HepG2 (cell line): ENCODE data around the gene MRPL20. TPM values are rescaled to one million over a fixed set of nuclear protein-coding genes. Genes with fewer than 3 reads are reported as not detected.

Experiments
- ATF1 ChIP-seq: IDR thresholded peaks from 2 replicates; pipeline ENCODE4 v1.6.1; 2016; ENCODE audit warnings: mild to moderate bottlenecking, control low read depth
- CBX2 ChIP-seq, 2 experiments: fragments of 200-600 bp in 1 of 2; sonication (generic); formaldehyde crosslinking in 1 of 2; IDR thresholded peaks; 2 replicates each; pipeline versions ENCODE4 v1.7.0 to v1.8.1; 2018 to 2022; ENCODE audit warnings: low read depth in 2 of 2, low read length in 1 of 2, mild to moderate bottlenecking in 1 of 2, missing genetic modification reagents in 1 of 2
- DNMT3B ChIP-seq: conservative IDR thresholded peaks from 2 replicates; pipeline ENCODE4 v1.6.1; 2016; ENCODE audit warnings: missing biosample characterization, control low read depth
- FOXK2 ChIP-seq: fragments of 450-650 bp; IDR thresholded peaks from 2 replicates; pipeline ENCODE4 v1.6.1; 2016
- FOXO1 ChIP-seq: sonication (generic); formaldehyde crosslinking; IDR thresholded peaks from 2 replicates; pipeline ENCODE4 v1.4.0; 2020; ENCODE audit warnings: missing genetic modification reagents
- HDAC1 ChIP-seq: sonication (generic); formaldehyde crosslinking; IDR thresholded peaks from 2 replicates; pipeline ENCODE4 v1.5.1; 2020; ENCODE audit warnings: mild to moderate bottlenecking, missing genetic modification reagents
- JUN ChIP-seq: sonication (generic); formaldehyde crosslinking; IDR thresholded peaks from 2 replicates; pipeline ENCODE4 v1.4.0; 2020; ENCODE audit warnings: mild to moderate bottlenecking, missing genetic modification reagents
- KDM5A ChIP-seq: fragments of 200-600 bp; sonication (generic); IDR thresholded peaks from 2 replicates; pipeline ENCODE4 v1.7.0; 2018; ENCODE audit warnings: antibody characterized with exemption, mild to moderate bottlenecking, low read length, borderline replicate concordance
- KLF11 ChIP-seq: IDR thresholded peaks from 2 replicates; pipeline ENCODE4 v1.6.1; 2016; ENCODE audit warnings: missing compliant biosample characterization
- MBD4 ChIP-seq: IDR thresholded peaks from 2 replicates; pipeline ENCODE4 v1.6.1; 2012; ENCODE audit warnings: low read length, inconsistent platforms, borderline replicate concordance
- MTA1 ChIP-seq: sonication (generic); formaldehyde crosslinking; IDR thresholded peaks from 2 replicates; pipeline ENCODE4 v1.4.0; 2020; ENCODE audit warnings: missing genetic modification reagents, mild to moderate bottlenecking, borderline replicate concordance
- NFYC ChIP-seq: IDR thresholded peaks from 2 replicates; pipeline ENCODE4 v1.6.1; 2016; ENCODE audit warnings: missing genetic modification reagents, missing compliant biosample characterization
- SRSF9 ChIP-seq: fragments of 200-400 bp; formaldehyde crosslinking; IDR thresholded peaks from 2 replicates; pipeline ENCODE4 v1.6.1; 2018; ENCODE audit warnings: borderline replicate concordance, mild to moderate bottlenecking, low read depth, low read length; ENCODE audit not compliant: insufficient read depth, poor library complexity, severe bottlenecking
- ZBTB44 ChIP-seq: sonication (generic); formaldehyde crosslinking; IDR thresholded peaks from 2 replicates; pipeline ENCODE4 v1.4.0; 2020; ENCODE audit warnings: missing genetic modification reagents
- ZNF280B ChIP-seq: sonication (generic); formaldehyde crosslinking; IDR thresholded peaks from 2 replicates; pipeline ENCODE4 v1.5.0; 2020; ENCODE audit warnings: missing genetic modification reagents, mild to moderate bottlenecking, borderline replicate concordance
- ZNF484 ChIP-seq: sonication (generic); formaldehyde crosslinking; IDR thresholded peaks from 2 replicates; pipeline ENCODE4 v1.5.1; 2020; ENCODE audit warnings: mild to moderate bottlenecking, low read depth, missing genetic modification reagents, borderline replicate concordance
- ZNF749 ChIP-seq: sonication (generic); formaldehyde crosslinking; IDR thresholded peaks from 2 replicates; pipeline ENCODE4 v1.8.0; 2022; ENCODE audit warnings: mild to moderate bottlenecking, missing genetic modification reagents, moderate library complexity, borderline replicate concordance
- ZNF879 ChIP-seq: sonication (generic); formaldehyde crosslinking; IDR thresholded peaks from 2 replicates; pipeline ENCODE4 v1.8.1; 2023; ENCODE audit warnings: missing genetic modification reagents
- polyA plus RNA-seq, 8 experiments: library from polyadenylated mRNA; depleted of rRNA in 3 of 8; stranded (reverse) in 7 of 8; unstranded in 1 of 8; fragments of >200 nt; fragmentation: Illumina TruSeq in 4 of 8; extraction: Trizol in 4 of 8; gene quantifications; 2 replicates each; pipeline versions ENCODE4 v1.2.1 to v1.2.3, GENCODE V29; 2011 to 2016; ENCODE audit warnings: low read depth in 4 of 8, missing spikeins in 1 of 8, mixed read lengths in 1 of 8; ENCODE audit not compliant: insufficient read depth in 1 of 8
- total RNA-seq, 5 experiments: library from RNA; depleted of rRNA; stranded (reverse); fragments of >200 nt; fragmentation: Illumina TruSeq; extraction: Trizol; gene quantifications; 2 replicates each; pipeline ENCODE4 v1.2.3, GENCODE V29; 2016; ENCODE audit warnings: low read depth in 1 of 5
- TF ChIP-seq, protein P1 (sequence below): sonication (generic); formaldehyde crosslinking; conservative IDR thresholded peaks from 2 replicates; pipeline ENCODE4 v1.4.0; 2020; ENCODE audit warnings: missing genetic modification reagents
- TF ChIP-seq, protein P2 (sequence below): sonication (generic); formaldehyde crosslinking; IDR thresholded peaks from 2 replicates; pipeline ENCODE4 v1.4.0; 2020; ENCODE audit warnings: missing genetic modification reagents, borderline replicate concordance

The MRPL20 gene
- total and polyA plus RNA-seq, 2 of the 13 experiments (the other 11 are each of a cell fraction or from before 2014, with no cell fraction given): 59.2 to 127 TPM

DNA sequence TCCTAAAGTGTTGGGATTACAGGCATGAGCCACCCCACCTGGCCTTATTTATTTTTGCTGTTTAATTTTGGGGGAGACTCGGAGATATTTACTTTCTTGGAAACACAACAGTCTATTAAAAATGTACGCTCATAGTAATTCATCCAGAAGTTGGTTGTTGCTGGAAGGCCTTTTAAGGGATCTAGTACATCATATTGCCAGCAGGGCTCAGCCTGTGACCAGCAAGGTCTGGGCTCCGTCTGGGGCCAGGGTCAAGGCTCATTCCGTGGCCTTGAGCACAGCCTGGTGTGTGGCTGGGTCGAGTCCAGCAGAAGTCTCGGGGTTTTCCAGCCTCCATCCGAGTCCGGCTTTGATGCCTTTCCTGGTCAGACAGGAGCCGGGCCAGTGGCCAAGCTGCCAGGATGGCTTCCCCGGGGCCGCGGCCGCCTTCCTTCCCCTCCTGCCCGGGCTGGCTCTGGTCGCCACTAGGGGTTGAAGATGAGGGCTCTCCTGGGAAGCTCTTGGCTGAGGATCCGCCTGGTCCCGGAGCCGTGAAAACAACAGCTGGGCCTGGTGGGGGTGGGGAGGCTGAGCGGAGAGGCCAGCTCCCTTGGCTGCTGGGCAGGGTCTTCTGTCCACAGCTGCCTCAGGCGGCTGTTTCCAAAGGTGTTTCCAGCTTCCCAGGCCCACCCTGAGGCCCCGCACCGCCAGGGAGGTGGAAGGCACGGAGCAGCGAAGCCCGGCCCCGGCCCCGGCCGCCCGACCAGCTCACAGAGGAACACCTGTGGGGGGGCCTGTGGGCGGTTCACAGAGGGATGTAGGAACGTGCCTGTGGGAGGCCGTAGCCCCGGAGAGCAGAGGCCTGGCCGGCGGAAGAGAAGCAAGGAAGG, 23.3 kb upstream of the MRPL20 start (continued):
- no peak for TF ChIP-seq FOXK2
- TF ChIP-seq ZNF749 (CRISPR knock-in tag): no peak
- peak; percentile 11; the same call in 1 of the 2 replicates for TF ChIP-seq HDAC1 (CRISPR knock-in tag)
- no peak for TF ChIP-seq SRSF9
- TF ChIP-seq JUN: no peak
- no peak for TF ChIP-seq DNMT3B (CRISPR knock-in tag)
- TF ChIP-seq ZNF484: no peak
- TF ChIP-seq ZNF280B (CRISPR knock-in tag): no peak; the same call in 1 of the 2 replicates
- TF ChIP-seq MBD4: no peak
- TF ChIP-seq ZNF879 (CRISPR knock-in tag): no peak
- TF ChIP-seq KDM5A: no peak
- no peak for TF ChIP-seq MTA1 (CRISPR knock-in tag)
- no peak for TF ChIP-seq NFYC
- TF ChIP-seq, protein P1, sequence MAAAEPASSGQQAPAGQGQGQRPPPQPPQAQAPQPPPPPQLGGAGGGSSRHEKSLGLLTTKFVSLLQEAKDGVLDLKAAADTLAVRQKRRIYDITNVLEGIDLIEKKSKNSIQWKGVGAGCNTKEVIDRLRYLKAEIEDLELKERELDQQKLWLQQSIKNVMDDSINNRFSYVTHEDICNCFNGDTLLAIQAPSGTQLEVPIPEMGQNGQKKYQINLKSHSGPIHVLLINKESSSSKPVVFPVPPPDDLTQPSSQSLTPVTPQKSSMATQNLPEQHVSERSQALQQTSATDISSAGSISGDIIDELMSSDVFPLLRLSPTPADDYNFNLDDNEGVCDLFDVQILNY (CRISPR knock-in tag): no peak
- TF ChIP-seq FOXO1: no peak
- no peak for TF ChIP-seq CBX2 (IDR thresholded peaks at IDR 0.05; ENCODE audit: low read depth, low read length)
- TF ChIP-seq CBX2 (CRISPR knock-in tag; IDR thresholded peaks at IDR 0.05; ENCODE audit: low read depth): no peak
- TF ChIP-seq KLF11: no peak; the same call in 1 of the 2 replicates
- no peak for TF ChIP-seq ATF1 (CRISPR knock-in tag)
- TF ChIP-seq ZBTB44 (CRISPR knock-in tag): no peak
- TF ChIP-seq, protein P2, sequence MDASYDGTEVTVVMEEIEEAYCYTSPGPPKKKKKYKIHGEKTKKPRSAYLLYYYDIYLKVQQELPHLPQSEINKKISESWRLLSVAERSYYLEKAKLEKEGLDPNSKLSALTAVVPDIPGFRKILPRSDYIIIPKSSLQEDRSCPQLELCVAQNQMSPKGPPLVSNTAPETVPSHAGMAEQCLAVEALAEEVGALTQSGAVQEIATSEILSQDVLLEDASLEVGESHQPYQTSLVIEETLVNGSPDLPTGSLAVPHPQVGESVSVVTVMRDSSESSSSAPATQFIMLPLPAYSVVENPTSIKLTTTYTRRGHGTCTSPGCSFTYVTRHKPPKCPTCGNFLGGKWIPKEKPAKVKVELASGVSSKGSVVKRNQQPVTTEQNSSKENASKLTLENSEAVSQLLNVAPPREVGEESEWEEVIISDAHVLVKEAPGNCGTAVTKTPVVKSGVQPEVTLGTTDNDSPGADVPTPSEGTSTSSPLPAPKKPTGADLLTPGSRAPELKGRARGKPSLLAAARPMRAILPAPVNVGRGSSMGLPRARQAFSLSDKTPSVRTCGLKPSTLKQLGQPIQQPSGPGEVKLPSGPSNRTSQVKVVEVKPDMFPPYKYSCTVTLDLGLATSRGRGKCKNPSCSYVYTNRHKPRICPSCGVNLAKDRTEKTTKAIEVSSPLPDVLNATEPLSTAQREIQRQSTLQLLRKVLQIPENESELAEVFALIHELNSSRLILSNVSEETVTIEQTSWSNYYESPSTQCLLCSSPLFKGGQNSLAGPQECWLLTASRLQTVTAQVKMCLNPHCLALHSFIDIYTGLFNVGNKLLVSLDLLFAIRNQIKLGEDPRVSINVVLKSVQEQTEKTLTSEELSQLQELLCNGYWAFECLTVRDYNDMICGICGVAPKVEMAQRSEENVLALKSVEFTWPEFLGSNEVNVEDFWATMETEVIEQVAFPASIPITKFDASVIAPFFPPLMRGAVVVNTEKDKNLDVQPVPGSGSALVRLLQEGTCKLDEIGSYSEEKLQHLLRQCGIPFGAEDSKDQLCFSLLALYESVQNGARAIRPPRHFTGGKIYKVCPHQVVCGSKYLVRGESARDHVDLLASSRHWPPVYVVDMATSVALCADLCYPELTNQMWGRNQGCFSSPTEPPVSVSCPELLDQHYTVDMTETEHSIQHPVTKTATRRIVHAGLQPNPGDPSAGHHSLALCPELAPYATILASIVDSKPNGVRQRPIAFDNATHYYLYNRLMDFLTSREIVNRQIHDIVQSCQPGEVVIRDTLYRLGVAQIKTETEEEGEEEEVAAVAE: peak; percentile 32; the same call in 1 of the 2 replicates
